Thyroid gland (tissue), 4 donors: ENCODE data around the gene FAM186B.

ENCODE experiments used
- CTCF ChIP-seq, 6 experiments: fragments of 200-600 bp in 3 of 6; fragments of 450-650 bp in 3 of 6; sonication (generic) in 3 of 6; IDR thresholded peaks; one replicate each; pipeline ENCODE4 v1.5.1; 2016 to 2019; ENCODE audit warnings: antibody characterized with exemption in 6 of 6, mild to moderate bottlenecking in 2 of 6, inconsistent platforms in 1 of 6, moderate library complexity in 1 of 6
- POLR2A ChIP-seq, 2 donors: fragments of 450-650 bp; IDR thresholded peaks; one replicate each; pipeline ENCODE4 v1.6.1; 2017; ENCODE audit warnings: antibody characterized with exemption in 2 of 2, mild to moderate bottlenecking in 2 of 2, moderate library complexity in 1 of 2

GRCh38 chr12:49644620-49644994 lies 39.2 kb upstream of the FAM186B start:
- TF ChIP-seq CTCF (IDR thresholded peaks at IDR 0.05) = peak; percentile 73 to 98 (median 94)
- no peak for TF ChIP-seq POLR2A (IDR thresholded peaks at IDR 0.05)
